ENCODE results near the gene EDC3.

- TF ChIP-seq CTCF (IDR thresholded peaks at IDR 0.05) (no peak), RAD21 (conservative IDR thresholded peaks at IDR 0.05 in 1 of 2, IDR thresholded peaks at IDR 0.05 in 1 of 2) (no peak), RFX5 (IDR thresholded peaks at IDR 0.05) (no peak), HDAC2 (IDR thresholded peaks at IDR 0.05) (no peak), RARB (CRISPR knock-in tag; IDR thresholded peaks at IDR 0.05) (no peak), JUN (IDR thresholded peaks at IDR 0.05) (no peak), CHD2 (IDR thresholded peaks at IDR 0.05; ENCODE audit: low read length, partially characterized antibody) (no peak), KDM5A (IDR thresholded peaks at IDR 0.05) (no peak), SMC3 (IDR thresholded peaks at IDR 0.05) (no peak), BHLHE40 (IDR thresholded peaks at IDR 0.05; ENCODE audit: low read depth, low read length) (no peak), USF2 (IDR thresholded peaks at IDR 0.05) (no peak)
- TF ChIP-seq, protein P1, sequence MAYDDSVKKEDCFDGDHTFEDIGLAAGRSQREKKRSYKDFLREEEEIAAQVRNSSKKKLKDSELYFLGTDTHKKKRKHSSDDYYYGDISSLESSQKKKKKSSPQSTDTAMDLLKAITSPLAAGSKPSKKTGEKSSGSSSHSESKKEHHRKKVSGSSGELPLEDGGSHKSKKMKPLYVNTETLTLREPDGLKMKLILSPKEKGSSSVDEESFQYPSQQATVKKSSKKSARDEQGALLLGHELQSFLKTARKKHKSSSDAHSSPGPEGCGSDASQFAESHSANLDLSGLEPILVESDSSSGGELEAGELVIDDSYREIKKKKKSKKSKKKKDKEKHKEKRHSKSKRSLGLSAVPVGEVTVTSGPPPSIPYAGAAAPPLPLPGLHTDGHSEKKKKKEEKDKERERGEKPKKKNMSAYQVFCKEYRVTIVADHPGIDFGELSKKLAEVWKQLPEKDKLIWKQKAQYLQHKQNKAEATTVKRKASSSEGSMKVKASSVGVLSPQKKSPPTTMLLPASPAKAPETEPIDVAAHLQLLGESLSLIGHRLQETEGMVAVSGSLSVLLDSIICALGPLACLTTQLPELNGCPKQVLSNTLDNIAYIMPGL (CRISPR knock-in tag; IDR thresholded peaks at IDR 0.05; ENCODE audit: borderline replicate concordance) = no peak
Observed at GRCh38 chr15:74643665-74644204, 52.1 kb downstream of the EDC3 start.

Measured in A549 (cell line).